Rectal smooth muscle tissue (tissue), 1 donor: ENCODE measurements around the gene RPL36AL.
A peak's percentile ranks its signal among the peaks of the same experiment; 100 is the strongest.
"Not testable (repeated sequence)": the region's sequence is repeated elsewhere in the genome, so short reads cannot be mapped to it uniquely, and the experiment has no call there.

Source experiments
- H3K27ac ChIP-seq: one replicate; pipeline ENCODE4 v1.7.0; 2013; ENCODE audit warnings: low read depth, low read length, inconsistent platforms
- H3K27me3 ChIP-seq: one replicate; pipeline ENCODE4 v1.7.0; 2013; ENCODE audit warnings: low read length; ENCODE audit not compliant: control insufficient read depth, insufficient read depth
- H3K36me3 ChIP-seq: one replicate; pipeline ENCODE4 v1.7.0; 2013; ENCODE audit warnings: low read length; ENCODE audit not compliant: control insufficient read depth, insufficient read depth
- H3K4me1 ChIP-seq: one replicate; pipeline ENCODE4 v1.7.0; 2013; ENCODE audit warnings: low read length; ENCODE audit not compliant: control insufficient read depth, insufficient read depth
- H3K4me3 ChIP-seq: one replicate; pipeline ENCODE4 v1.7.0; 2013; ENCODE audit warnings: low read length
- H3K9ac ChIP-seq: one replicate; pipeline ENCODE4 v1.7.0; 2013; ENCODE audit warnings: low read length

Gene RPL36AL

GRCh38 chr14:49633640-49634546, 13.5 kb upstream of the RPL36AL start:
- H3K4me3 ChIP-seq: peak overlapping the region; percentile 98
- H3K4me1 ChIP-seq: no peaks in the 10 kb centered on the region
- H3K27ac ChIP-seq: peak overlapping the region; percentile 98
- no peaks in the 10 kb centered on the region for H3K27me3 ChIP-seq
- no peaks in the 10 kb centered on the region for H3K36me3 ChIP-seq
- H3K9ac ChIP-seq: peak overlapping the region; percentile 97

- Histone ChIP-seq H3K9ac (no peak overlapping the region), H3K4me3 (no peak overlapping the region), H3K4me1 (peaks cover 10% of the 10 kb centered on the region), H3K36me3 (no peaks in the 10 kb centered on the region), H3K27ac (no peak overlapping the region), H3K27me3 (no peaks in the 10 kb centered on the region)
These were observed 3.8 kb upstream of the RPL36AL start for GRCh38 chr14:49623941-49624839.

- Histone ChIP-seq H3K36me3 (no peaks in the 10 kb centered on the region), H3K4me3 (no peak overlapping the region), H3K27ac (no peak overlapping the region), H3K9ac (no peak overlapping the region), H3K4me1 (peaks cover 10% of the 10 kb centered on the region), H3K27me3 (no peaks in the 10 kb centered on the region)
These were observed 3.0 kb upstream of the RPL36AL start for GRCh38 chr14:49623387-49623786.

- H3K27ac ChIP-seq: no peak overlapping the region
- peaks cover 2% of the 10 kb centered on the region for H3K36me3 ChIP-seq
- no peaks in the 10 kb centered on the region for H3K27me3 ChIP-seq
- H3K4me3 ChIP-seq: peak overlapping the region; percentile 89
- peaks cover 10% of the 10 kb centered on the region for H3K4me1 ChIP-seq
- H3K9ac ChIP-seq: no peak overlapping the region
These were observed 1.7 kb upstream of the RPL36AL start for GRCh38 chr14:49622022-49622607.

- peaks cover 10% of the 10 kb centered on the region for H3K4me1 ChIP-seq
- H3K27me3 ChIP-seq: no peaks in the 10 kb centered on the region
- H3K9ac ChIP-seq: peak overlapping the region; percentile 87
- H3K4me3 ChIP-seq: peak overlapping the region; percentile 89
- H3K27ac ChIP-seq: peak overlapping the region; percentile 96
- H3K36me3 ChIP-seq: peaks cover 2% of the 10 kb centered on the region
These were observed 872 bp upstream of the RPL36AL start for GRCh38 chr14:49621114-49621881.

GRCh38 chr14:49619730-49620129, 696 bp downstream of the RPL36AL start:
- Histone ChIP-seq H3K4me3 (peak overlapping the region; percentile 89), H3K4me1 (peaks cover 10% of the 10 kb centered on the region)

GRCh38 chr14:49619273-49619672, 1.2 kb downstream of the RPL36AL start:
- Histone ChIP-seq H3K27ac (peak overlapping the region; percentile 96), H3K4me3 (peak overlapping the region; percentile 89)
- not testable (repeated sequence) for H3K36me3 ChIP-seq, H3K27me3 ChIP-seq, H3K4me1 ChIP-seq, H3K9ac ChIP-seq

More at GRCh38 chr14:49619730-49620129, 696 bp downstream of the RPL36AL start:
- H3K36me3 ChIP-seq: peaks cover 2% of the 10 kb centered on the region
- H3K27me3 ChIP-seq: no peaks in the 10 kb centered on the region
- peak overlapping the region; percentile 96 for H3K27ac ChIP-seq
- peak overlapping the region; percentile 93 for H3K9ac ChIP-seq

- H3K4me3 ChIP-seq: no peak overlapping the region
- peaks cover 10% of the 10 kb centered on the region for H3K4me1 ChIP-seq
- no peak overlapping the region for H3K27ac ChIP-seq
- H3K9ac ChIP-seq: no peak overlapping the region
- no peaks in the 10 kb centered on the region for H3K27me3 ChIP-seq
- H3K36me3 ChIP-seq: peaks cover 2% of the 10 kb centered on the region
These were observed 2.4 kb downstream of the RPL36AL start for GRCh38 chr14:49617852-49618519.

- no peak overlapping the region for H3K9ac ChIP-seq
- H3K4me1 ChIP-seq: no peaks in the 10 kb centered on the region
- H3K27me3 ChIP-seq: no peaks in the 10 kb centered on the region
- H3K36me3 ChIP-seq: peaks cover 2% of the 10 kb centered on the region
- H3K27ac ChIP-seq: no peak overlapping the region
- no peak overlapping the region for H3K4me3 ChIP-seq
These were observed 4.7 kb downstream of the RPL36AL start for GRCh38 chr14:49615776-49616175.

GRCh38 chr14:49614196-49614595, 6.2 kb downstream of the RPL36AL start:
- Histone ChIP-seq H3K36me3 (peaks cover 2% of the 10 kb centered on the region), H3K4me3 (no peak overlapping the region), H3K4me1 (no peaks in the 10 kb centered on the region), H3K9ac (no peak overlapping the region), H3K27ac (no peak overlapping the region), H3K27me3 (no peaks in the 10 kb centered on the region)

- Histone ChIP-seq H3K36me3 (no peaks in the 10 kb centered on the region), H3K27me3 (no peaks in the 10 kb centered on the region), H3K4me3 (no peak overlapping the region), H3K4me1 (no peaks in the 10 kb centered on the region), H3K9ac (no peak overlapping the region), H3K27ac (no peak overlapping the region)
These were observed 7.8 kb downstream of the RPL36AL start for GRCh38 chr14:49612671-49613070.
